Body of pancreas (tissue), 4 donors: ENCODE measurements around the gene DNAJC28.

Experiments used
- POLR2A ChIP-seq, 3 donors: fragments of 450-650 bp; IDR thresholded peaks; one replicate each; pipeline ENCODE4 v1.6.1; 2016; ENCODE audit warnings: antibody characterized with exemption in 3 of 3, mild to moderate bottlenecking in 2 of 3
- TF ChIP-seq, protein P1 (sequence below), 7 experiments: fragments of 450-650 bp in 4 of 7; fragments of 200-600 bp in 3 of 7; sonication (generic) in 3 of 7; IDR thresholded peaks; one replicate each; pipeline ENCODE4 v1.5.1; 2016 to 2019; ENCODE audit warnings: antibody characterized with exemption in 7 of 7

DNA sequence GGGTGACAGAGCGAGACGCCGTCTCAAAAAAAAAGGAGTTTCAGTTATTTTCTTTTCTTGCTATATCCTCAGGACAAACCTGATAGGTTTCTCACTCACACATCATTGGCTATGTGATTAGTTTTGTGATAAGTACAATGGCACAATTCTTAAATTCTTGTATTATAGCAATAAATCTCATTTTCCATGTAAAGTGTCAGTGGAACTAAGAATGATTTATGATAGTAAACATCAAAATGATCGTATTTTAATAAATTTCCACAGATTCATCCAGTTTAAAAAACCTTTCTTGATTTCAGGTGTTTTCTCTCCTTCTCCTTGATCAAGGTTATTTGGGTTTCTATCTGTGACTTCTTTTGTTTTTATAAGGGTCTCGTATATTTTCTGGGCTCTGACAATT is 3.5 kb downstream of the DNAJC28 start:
- TF ChIP-seq, protein P1, sequence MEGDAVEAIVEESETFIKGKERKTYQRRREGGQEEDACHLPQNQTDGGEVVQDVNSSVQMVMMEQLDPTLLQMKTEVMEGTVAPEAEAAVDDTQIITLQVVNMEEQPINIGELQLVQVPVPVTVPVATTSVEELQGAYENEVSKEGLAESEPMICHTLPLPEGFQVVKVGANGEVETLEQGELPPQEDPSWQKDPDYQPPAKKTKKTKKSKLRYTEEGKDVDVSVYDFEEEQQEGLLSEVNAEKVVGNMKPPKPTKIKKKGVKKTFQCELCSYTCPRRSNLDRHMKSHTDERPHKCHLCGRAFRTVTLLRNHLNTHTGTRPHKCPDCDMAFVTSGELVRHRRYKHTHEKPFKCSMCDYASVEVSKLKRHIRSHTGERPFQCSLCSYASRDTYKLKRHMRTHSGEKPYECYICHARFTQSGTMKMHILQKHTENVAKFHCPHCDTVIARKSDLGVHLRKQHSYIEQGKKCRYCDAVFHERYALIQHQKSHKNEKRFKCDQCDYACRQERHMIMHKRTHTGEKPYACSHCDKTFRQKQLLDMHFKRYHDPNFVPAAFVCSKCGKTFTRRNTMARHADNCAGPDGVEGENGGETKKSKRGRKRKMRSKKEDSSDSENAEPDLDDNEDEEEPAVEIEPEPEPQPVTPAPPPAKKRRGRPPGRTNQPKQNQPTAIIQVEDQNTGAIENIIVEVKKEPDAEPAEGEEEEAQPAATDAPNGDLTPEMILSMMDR (IDR thresholded peaks at IDR 0.05) = no peak
- no peak for TF ChIP-seq POLR2A (IDR thresholded peaks at IDR 0.05)
